Mucosa of stomach (tissue), 1 donor: ENCODE data around the gene TRMT61A.
A peak's percentile ranks its signal among the peaks of the same experiment; 100 is the strongest.

Experiments used
- H3K27me3 ChIP-seq: one replicate; pipeline ENCODE4 v1.7.0; 2013; ENCODE audit warnings: mild to moderate bottlenecking, low read length; ENCODE audit not compliant: control insufficient read depth, insufficient read depth
- H3K36me3 ChIP-seq: one replicate; pipeline ENCODE4 v1.7.0; 2013; ENCODE audit warnings: low read length; ENCODE audit not compliant: control insufficient read depth, insufficient read depth
- H3K4me1 ChIP-seq: one replicate; pipeline ENCODE4 v1.7.0; 2013; ENCODE audit warnings: mild to moderate bottlenecking, low read length; ENCODE audit not compliant: control insufficient read depth, insufficient read depth
- H3K4me3 ChIP-seq: one replicate; pipeline ENCODE4 v1.7.0; 2013; ENCODE audit warnings: low read length
- H3K9ac ChIP-seq: one replicate; pipeline ENCODE4 v1.7.0; 2013; ENCODE audit warnings: mild to moderate bottlenecking, low read length, moderate library complexity
- H3K9me3 ChIP-seq: one replicate; pipeline ENCODE4 v1.7.0; 2013; ENCODE audit warnings: mild to moderate bottlenecking, low read length, moderate library complexity; ENCODE audit not compliant: control insufficient read depth
- donor health status: Pancreatic carcinoma.

TRMT61A gene

GRCh38 chr14:103528146-103528586, 830 bp upstream of the TRMT61A start:
- Histone ChIP-seq H3K4me3 (peak overlapping the region; percentile 95), H3K9ac (peak overlapping the region; percentile 82), H3K36me3 (no peaks in the 10 kb centered on the region), H3K9me3 (no peaks in the 10 kb centered on the region), H3K4me1 (peaks cover 21% of the 10 kb centered on the region), H3K27me3 (peaks cover 2% of the 10 kb centered on the region)

DNA sequence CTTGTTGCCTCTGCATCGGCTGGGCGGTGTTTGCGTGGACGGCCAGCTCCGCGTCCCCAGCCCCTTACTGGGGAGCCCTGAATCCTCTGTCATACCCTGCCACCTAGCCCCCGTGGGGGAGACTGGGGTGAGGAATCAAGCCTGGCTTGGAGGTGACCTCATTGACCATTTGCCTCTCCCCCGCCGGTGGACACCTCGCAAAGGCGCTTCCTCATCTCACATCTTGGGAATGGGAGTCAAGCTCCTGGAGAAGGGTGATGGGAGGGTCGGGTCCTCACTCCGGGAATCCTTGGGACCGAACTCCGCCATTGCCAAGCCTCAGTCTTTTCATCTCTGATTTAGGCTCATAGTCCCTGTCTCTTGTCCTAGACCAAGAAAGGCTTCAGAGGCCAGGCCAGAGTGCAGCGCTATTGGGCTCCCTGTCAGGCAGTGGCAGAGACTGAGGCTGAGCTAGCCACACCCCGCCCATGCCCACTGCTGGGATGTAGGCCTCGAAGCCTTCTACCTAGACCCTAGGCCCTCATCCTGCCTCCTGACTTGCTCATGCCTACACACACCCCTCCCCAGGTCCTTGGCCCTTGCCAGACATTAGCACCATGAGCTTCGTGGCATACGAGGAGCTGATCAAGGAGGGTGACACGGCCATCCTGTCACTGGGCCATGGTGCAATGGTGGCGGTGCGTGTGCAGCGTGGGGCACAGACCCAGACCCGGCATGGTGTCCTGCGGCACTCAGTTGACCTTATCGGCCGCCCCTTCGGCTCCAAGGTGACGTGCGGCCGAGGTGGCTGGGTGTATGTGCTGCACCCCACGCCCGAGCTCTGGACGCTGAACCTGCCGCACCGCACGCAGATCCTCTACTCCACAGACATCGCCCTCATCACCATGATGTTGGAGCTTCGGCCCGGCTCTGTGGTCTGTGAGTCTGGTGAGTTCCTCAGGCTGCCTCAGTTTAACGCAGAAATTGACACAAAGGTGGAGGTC, 678 bp downstream of the TRMT61A start:
- Histone ChIP-seq H3K36me3 (no peaks in the 10 kb centered on the region), H3K9ac (peak overlapping the region; percentile 80), H3K9me3 (no peaks in the 10 kb centered on the region), H3K4me1 (peaks cover 21% of the 10 kb centered on the region), H3K27me3 (no peaks in the 10 kb centered on the region), H3K4me3 (peak overlapping the region; percentile 90)

DNA sequence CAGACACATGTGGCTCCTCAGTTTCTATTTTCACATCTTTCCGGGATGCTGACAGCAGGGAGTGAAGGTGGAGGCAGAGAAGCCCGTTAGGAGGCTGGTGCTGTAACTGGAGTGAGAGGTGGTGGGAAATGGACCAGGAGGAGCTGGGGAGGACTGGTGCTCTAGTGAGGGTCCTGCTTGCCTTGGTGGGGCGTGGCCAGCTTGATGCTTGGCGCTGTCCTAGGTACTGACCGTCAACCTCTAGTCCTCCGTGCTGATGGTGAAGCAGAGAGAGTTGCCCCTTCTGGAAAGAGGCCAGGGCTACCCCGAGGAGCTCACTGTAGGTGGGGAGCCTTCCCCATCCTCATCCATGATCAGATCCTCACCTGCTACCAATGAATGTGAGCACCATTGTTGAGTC, 1.4 kb downstream of the TRMT61A start:
- Histone ChIP-seq H3K4me3 (no peak overlapping the region), H3K27me3 (no peaks in the 10 kb centered on the region), H3K36me3 (no peaks in the 10 kb centered on the region), H3K9ac (no peak overlapping the region), H3K4me1 (peaks cover 21% of the 10 kb centered on the region), H3K9me3 (no peaks in the 10 kb centered on the region)

GRCh38 chr14:103530831-103531230, 1.8 kb downstream of the TRMT61A start:
- Histone ChIP-seq H3K4me1 (peaks cover 21% of the 10 kb centered on the region), H3K36me3 (no peaks in the 10 kb centered on the region), H3K9me3 (no peaks in the 10 kb centered on the region), H3K4me3 (no peak overlapping the region), H3K27me3 (no peaks in the 10 kb centered on the region), H3K9ac (no peak overlapping the region)

DNA sequence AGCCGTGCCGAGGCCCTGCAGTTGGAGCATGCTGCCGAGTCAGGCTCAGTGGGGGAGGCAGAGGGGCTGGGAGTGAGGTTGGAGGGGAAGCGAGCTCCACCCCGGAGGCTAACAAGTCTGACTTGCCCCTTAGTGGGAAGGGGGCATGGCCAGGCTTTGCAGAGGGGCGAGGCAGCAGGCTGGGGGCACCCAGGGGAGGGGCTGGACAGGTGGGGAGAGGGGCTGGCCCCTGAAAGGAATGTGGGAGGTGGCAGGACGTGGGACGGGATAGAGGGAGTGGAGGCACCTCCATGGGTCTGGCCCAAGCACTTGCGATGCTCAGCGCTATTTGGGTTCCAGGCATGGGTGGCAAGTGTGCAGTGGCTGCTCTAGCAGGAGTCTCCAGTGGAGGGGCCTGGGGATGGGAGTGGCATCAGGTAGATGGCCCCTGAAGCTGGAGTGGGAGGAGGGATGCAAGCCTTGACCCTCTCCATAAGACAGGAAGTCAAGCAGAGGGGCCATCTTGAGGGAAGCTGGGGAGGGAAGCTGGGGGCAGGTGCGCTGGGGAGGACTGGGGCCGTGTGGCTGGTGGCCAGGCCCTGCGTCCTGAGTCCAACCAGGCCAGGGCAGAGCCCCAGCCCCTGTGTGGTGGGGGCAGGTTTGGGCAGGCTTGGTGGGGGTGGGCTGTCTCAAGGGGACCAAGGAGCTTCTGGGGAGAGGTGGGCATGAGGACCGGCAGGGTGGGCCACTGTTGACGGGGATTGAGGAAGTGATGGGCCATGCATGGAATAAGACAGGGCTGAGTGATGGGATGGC, 2.6 kb downstream of the TRMT61A start:
- Histone ChIP-seq H3K4me3 (no peak overlapping the region), H3K27me3 (no peaks in the 10 kb centered on the region), H3K9me3 (no peaks in the 10 kb centered on the region), H3K9ac (no peak overlapping the region), H3K4me1 (peaks cover 21% of the 10 kb centered on the region), H3K36me3 (no peaks in the 10 kb centered on the region)

DNA sequence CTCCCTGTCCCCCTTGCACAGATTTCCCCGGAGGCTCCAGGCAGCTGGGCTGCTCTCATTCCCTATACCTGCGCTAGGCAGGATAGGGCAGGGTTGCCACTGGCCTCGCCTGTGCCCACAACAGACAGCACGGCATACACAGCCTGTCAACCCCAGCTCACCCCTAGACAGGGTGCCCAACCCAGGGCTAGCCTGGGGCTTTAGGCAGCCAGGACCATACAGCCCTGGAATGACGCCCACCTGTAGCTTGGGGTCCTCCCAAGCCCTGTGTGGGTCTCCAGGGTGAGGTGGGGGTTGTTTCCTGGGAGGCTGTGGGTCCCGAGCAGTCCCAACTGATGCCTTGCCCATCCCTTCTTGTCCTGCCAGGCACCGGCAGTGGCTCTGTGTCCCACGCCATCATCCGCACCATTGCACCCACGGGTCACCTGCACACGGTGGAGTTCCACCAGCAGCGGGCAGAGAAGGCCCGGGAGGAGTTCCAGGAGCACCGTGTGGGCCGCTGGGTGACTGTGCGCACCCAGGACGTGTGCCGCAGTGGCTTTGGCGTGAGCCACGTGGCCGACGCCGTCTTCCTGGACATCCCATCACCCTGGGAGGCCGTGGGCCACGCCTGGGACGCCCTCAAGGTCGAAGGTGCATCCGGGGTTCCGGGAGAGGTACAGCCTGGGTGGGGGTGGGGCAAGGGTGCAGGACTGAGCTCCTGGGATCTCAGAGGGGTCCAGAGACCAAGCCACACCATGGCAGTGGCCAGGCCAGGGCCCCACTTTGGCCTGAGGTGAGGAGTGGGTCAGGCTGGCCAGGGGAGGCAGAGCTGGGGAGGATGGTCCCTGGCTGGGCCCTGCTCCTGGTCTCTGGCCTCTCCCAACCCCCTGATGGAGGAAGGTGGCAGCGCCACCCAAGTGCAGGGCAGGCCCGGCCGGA, 3.5 kb downstream of the TRMT61A start:
- no peaks in the 10 kb centered on the region for H3K27me3 ChIP-seq
- no peak overlapping the region for H3K9ac ChIP-seq
- no peak overlapping the region for H3K4me3 ChIP-seq
- no peaks in the 10 kb centered on the region for H3K36me3 ChIP-seq
- no peaks in the 10 kb centered on the region for H3K9me3 ChIP-seq
- peaks cover 21% of the 10 kb centered on the region for H3K4me1 ChIP-seq

GRCh38 chr14:103533137-103533998, 4.4 kb downstream of the TRMT61A start:
- Histone ChIP-seq H3K27me3 (peaks cover 4% of the 10 kb centered on the region), H3K9me3 (no peaks in the 10 kb centered on the region), H3K4me3 (no peak overlapping the region), H3K36me3 (no peaks in the 10 kb centered on the region), H3K9ac (no peak overlapping the region), H3K4me1 (peaks cover 20% of the 10 kb centered on the region)

GRCh38 chr14:103533999-103534575, 5.1 kb downstream of the TRMT61A start:
- H3K9ac ChIP-seq, result no peak overlapping the region
- no peaks in the 10 kb centered on the region for H3K9me3 ChIP-seq
- H3K4me1 ChIP-seq, result peaks cover 24% of the 10 kb centered on the region
- peaks cover 11% of the 10 kb centered on the region for H3K27me3 ChIP-seq
- H3K36me3 ChIP-seq, result no peaks in the 10 kb centered on the region
- no peak overlapping the region for H3K4me3 ChIP-seq

GRCh38 chr14:103534576-103535061, 5.6 kb downstream of the TRMT61A start:
- no peaks in the 10 kb centered on the region for H3K9me3 ChIP-seq
- H3K4me1 ChIP-seq, result peaks cover 29% of the 10 kb centered on the region
- H3K36me3 ChIP-seq, result no peaks in the 10 kb centered on the region
- no peak overlapping the region for H3K9ac ChIP-seq
- peaks cover 16% of the 10 kb centered on the region for H3K27me3 ChIP-seq
- H3K4me3 ChIP-seq, result no peak overlapping the region

DNA sequence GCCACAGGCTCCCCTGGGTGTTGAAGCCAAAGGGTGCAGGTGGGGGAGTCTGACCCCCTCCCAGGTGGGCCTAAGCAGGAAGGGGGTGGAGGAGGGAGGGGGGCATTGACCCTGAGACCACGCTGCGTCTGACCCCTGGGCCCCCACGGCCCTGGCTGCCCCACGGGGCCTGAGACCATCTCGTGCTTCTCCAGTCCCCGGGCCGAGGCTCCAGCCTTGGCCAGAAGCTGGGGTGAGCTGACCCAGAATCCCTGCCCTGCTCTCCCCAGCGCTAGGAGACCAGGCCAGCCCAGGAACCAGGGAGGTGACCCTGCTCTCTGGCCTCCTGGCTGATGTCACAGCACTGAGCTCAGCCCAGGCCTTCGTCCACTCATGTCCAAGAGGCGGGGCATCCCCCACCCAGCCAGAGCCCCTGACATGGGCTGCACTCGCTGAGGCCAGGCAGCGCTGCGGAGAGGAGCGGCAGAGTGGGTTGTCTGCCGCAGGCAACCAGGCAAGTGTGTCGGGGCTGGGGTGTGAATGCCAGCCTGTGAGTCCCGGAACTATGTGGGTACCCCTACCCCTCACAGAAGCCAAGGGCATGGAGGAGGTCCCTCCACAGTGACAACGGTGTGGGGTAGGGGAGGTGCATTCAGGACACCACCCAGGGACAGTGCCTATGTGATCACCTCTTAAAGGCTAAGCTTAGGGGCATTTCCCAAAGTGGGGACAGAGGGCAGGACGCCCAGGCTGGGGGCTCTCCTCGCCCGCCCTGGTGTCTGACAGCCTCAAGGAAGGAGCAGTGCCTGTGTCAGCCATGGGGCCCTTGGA, 6.3 kb downstream of the TRMT61A start:
- Histone ChIP-seq H3K9ac (no peak overlapping the region), H3K4me1 (peaks cover 27% of the 10 kb centered on the region), H3K27me3 (peaks cover 16% of the 10 kb centered on the region), H3K9me3 (no peaks in the 10 kb centered on the region), H3K4me3 (no peak overlapping the region), H3K36me3 (no peaks in the 10 kb centered on the region)
